DOHH2 (cell line): ENCODE results near the gene EDAR.

ENCODE experiments used
- H3F3A ChIP-seq: fragments of 200-600 bp; sonication (generic), shearing (Covaris generic); 2 replicates; pipeline ENCODE4 v1.6.0; 2016; ENCODE audit warnings: antibody characterized with exemption, mild to moderate bottlenecking; ENCODE audit not compliant: control insufficient read depth, insufficient read depth
- H3K27ac ChIP-seq: fragments of 200-600 bp; sonication (generic); 2 replicates; pipeline ENCODE4 v1.5.1; 2014; ENCODE audit warnings: low read depth, mild to moderate bottlenecking, low read length, moderate library complexity
- H3K27me3 ChIP-seq: fragments of 200-600 bp; sonication (generic); 2 replicates; pipeline ENCODE4 v1.6.1; 2014; ENCODE audit warnings: mild to moderate bottlenecking, low read length, mixed read lengths; ENCODE audit not compliant: control insufficient read depth
- H3K36me3 ChIP-seq: fragments of 200-600 bp; sonication (generic); 2 replicates; pipeline ENCODE4 v1.6.1; 2014; ENCODE audit warnings: mild to moderate bottlenecking, low read length, moderate library complexity, mixed read lengths; ENCODE audit not compliant: control insufficient read depth
- H3K4me1 ChIP-seq: fragments of 200-600 bp; sonication (generic); 2 replicates; pipeline ENCODE4 v1.6.1; 2014; ENCODE audit warnings: mild to moderate bottlenecking, low read length, mixed read lengths; ENCODE audit not compliant: control insufficient read depth
- H3K4me2 ChIP-seq: fragments of 200-600 bp; sonication (generic); 2 replicates; pipeline ENCODE4 v1.6.0; 2014; ENCODE audit warnings: mild to moderate bottlenecking, low read length, moderate library complexity
- H3K4me3 ChIP-seq: fragments of 200-600 bp; sonication (generic); 2 replicates; pipeline ENCODE4 v1.5.1; 2014; ENCODE audit warnings: mild to moderate bottlenecking, low read length, mixed read lengths
- H3K79me2 ChIP-seq: fragments of 200-600 bp; sonication (generic); 2 replicates; pipeline ENCODE4 v1.6.1; 2014; ENCODE audit warnings: mild to moderate bottlenecking, low read length, mixed read lengths; ENCODE audit not compliant: control insufficient read depth
- H3K9me2 ChIP-seq: fragments of 200-600 bp; sonication (generic); replicated peaks from 2 replicates; pipeline ENCODE4 v1.6.1; 2014; ENCODE audit warnings: mild to moderate bottlenecking, low read length, mixed read lengths; ENCODE audit not compliant: control insufficient read depth
- H3K9me3 ChIP-seq: fragments of 200-600 bp; sonication (generic); 2 replicates; pipeline ENCODE4 v1.6.1; 2014; ENCODE audit warnings: antibody characterized with exemption, low read length, mixed read lengths; ENCODE audit not compliant: control insufficient read depth, insufficient read depth
- H4K20me1 ChIP-seq: fragments of 200-600 bp; sonication (generic); 2 replicates; pipeline ENCODE4 v1.6.0; 2014; ENCODE audit warnings: low read depth, mild to moderate bottlenecking, antibody characterized with exemption, low read length, moderate library complexity; ENCODE audit not compliant: control insufficient read depth, insufficient read depth
- CTCF ChIP-seq: fragments of 200-600 bp; sonication (generic); IDR thresholded peaks from one replicate; pipeline ENCODE4 v1.5.1; 2014; ENCODE audit warnings: antibody characterized with exemption, mild to moderate bottlenecking, low read depth, low read length; ENCODE audit not compliant: poor library complexity, severe bottlenecking
- EZH2phosphoT487 ChIP-seq: fragments of 200-600 bp; sonication (generic); IDR thresholded peaks from 2 replicates; pipeline ENCODE4 v1.6.1; 2017; ENCODE audit warnings: borderline replicate concordance, mild to moderate bottlenecking, antibody characterized with exemption, low read length, moderate library complexity, mixed read lengths

Gene EDAR

DNA sequence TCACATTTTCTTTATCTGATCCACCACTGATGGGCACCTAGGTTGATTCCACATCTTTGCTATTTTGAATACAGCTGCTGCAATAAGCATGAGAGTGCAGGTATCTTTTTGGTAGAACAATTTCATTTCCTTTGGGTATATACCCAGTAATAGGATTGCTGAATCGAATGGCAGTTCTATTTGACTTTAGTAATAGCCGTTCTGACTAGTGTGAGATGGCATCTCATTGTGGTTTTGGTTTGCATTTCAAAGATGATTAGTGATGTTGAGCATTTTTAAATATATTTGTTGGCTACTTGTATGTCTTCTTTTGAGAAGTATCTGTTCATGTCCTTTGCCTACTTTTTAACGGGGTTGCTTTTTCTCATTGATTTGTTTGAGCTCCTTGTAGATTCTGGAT, 130.1 kb downstream of the EDAR start:
- Histone ChIP-seq H3K4me2 (no peak overlapping the region), H3K27ac (no peak overlapping the region), H3K79me2 (peaks cover 6% of the 10 kb centered on the region; the same call in 1 of the 2 replicates), H3F3A (peaks cover 5% of the 10 kb centered on the region; the same call in 1 of the 2 replicates), H3K4me3 (no peak overlapping the region), H3K36me3 (peaks cover 43% of the 10 kb centered on the region), H4K20me1 (no peaks in the 10 kb centered on the region), H3K4me1 (peaks cover 5% of the 10 kb centered on the region), H3K27me3 (no peaks in the 10 kb centered on the region), H3K9me3 (no peaks in the 10 kb centered on the region), H3K9me2 (no peaks in the 10 kb centered on the region)
- TF ChIP-seq CTCF, result no peak
- TF ChIP-seq EZH2phosphoT487, result no peak

DNA sequence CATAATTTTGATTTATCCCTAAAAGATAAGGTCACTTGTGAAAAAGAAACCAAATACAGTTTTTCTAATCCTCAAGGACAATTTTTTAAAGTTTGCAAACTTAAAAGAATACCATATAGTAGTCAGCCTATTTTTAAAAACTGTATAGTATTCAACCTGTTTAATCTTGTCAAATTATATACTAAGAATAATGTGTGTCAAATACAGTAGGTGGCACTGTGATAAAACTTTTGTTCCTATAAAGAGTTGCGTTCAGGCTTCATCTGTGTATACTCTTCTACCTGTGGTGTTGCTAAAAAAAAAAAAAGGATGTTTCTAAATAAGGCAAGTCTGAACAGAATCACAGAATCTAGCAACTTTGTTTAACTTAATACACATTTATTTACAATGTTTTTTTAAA, 133.8 kb downstream of the EDAR start:
- Histone ChIP-seq H3K27ac (no peak overlapping the region), H3K9me2 (no peaks in the 10 kb centered on the region), H3K27me3 (no peaks in the 10 kb centered on the region), H3F3A (peaks cover 7% of the 10 kb centered on the region; the same call in 1 of the 2 replicates), H3K4me1 (peaks cover 5% of the 10 kb centered on the region), H4K20me1 (no peaks in the 10 kb centered on the region), H3K79me2 (peaks cover 6% of the 10 kb centered on the region; the same call in 1 of the 2 replicates), H3K4me3 (no peak overlapping the region), H3K9me3 (no peaks in the 10 kb centered on the region), H3K4me2 (no peak overlapping the region), H3K36me3 (peaks cover 58% of the 10 kb centered on the region)
- no peak for TF ChIP-seq CTCF
- TF ChIP-seq EZH2phosphoT487, result no peak

DNA sequence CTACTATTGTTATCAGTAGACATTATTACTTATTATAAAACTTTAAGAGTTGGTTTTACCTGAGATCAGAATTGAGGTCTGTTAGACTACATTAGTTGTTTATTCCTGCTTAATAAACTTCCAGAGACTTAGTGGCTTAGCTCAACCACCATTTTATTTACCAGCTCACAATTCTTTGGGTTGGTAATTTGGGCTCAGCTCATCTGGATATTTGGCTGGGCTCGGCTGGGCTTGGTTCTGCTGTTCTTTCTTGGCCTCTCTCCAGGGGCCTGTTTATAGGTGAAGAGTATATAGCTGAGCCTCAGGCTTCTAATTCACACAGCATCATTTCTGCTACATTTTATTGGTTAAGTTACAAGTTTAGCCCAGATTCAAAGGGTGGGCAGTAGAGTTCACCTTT, 134.5 kb downstream of the EDAR start:
- H3K4me3 ChIP-seq, result no peak overlapping the region
- H3K27me3 ChIP-seq, result no peaks in the 10 kb centered on the region
- H3K79me2 ChIP-seq, result no peaks in the 10 kb centered on the region
- TF ChIP-seq EZH2phosphoT487 (no peak), CTCF (no peak)
- H3K9me3 ChIP-seq, result no peaks in the 10 kb centered on the region
- no peaks in the 10 kb centered on the region for H3K9me2 ChIP-seq
- H3F3A ChIP-seq, result peaks cover 7% of the 10 kb centered on the region; the same call in 1 of the 2 replicates
- H3K4me2 ChIP-seq, result no peak overlapping the region
- H3K4me1 ChIP-seq, result peaks cover 5% of the 10 kb centered on the region
- no peaks in the 10 kb centered on the region for H4K20me1 ChIP-seq
- peaks cover 62% of the 10 kb centered on the region for H3K36me3 ChIP-seq
- no peak overlapping the region for H3K27ac ChIP-seq
